ENCODE measurements around the gene COL25A1.

GRCh38 chr4:109111031-109111430 is 191.4 kb downstream of the COL25A1 start:
- TF ChIP-seq CTCF (IDR thresholded peaks at IDR 0.05) (no peak), REST (IDR thresholded peaks at IDR 0.05; ENCODE audit: insufficient read depth in 1 of 2, low read depth in 2 of 2, low read length in 1 of 2) (no peak), POLR2AphosphoS5 (IDR thresholded peaks at IDR 0.05; ENCODE audit: low read depth, low read length) (no peak), TCF7L2 (IDR thresholded peaks at IDR 0.05; ENCODE audit: low read depth, low read length) (no peak), SIN3A (IDR thresholded peaks at IDR 0.05; ENCODE audit: borderline replicate concordance, insufficient read depth, low read depth, low read length) (no peak)

Measured in Panc1 (cell line).